Renal pelvis (tissue), 12 donors: ENCODE data around the gene CSNK2A2. TPM values are rescaled to one million over a fixed set of nuclear protein-coding genes. Genes with fewer than 3 reads are reported as not detected.

Experiments
- DNase-seq: peaks from one replicate; pipeline ENCODE4 v3.0.0-alpha.2; 2013
- long read RNA-seq, 16 experiments: transcript quantifications; one replicate each; lab custom pipeline, GENCODE V29; 2026
- polyA plus RNA-seq, 3 donors: library from polyadenylated mRNA; unstranded; fragments of 120-200 nt; gene quantifications; one replicate each; pipeline ENCODE4 v1.2.1, GENCODE V29; 2013; ENCODE audit not compliant: insufficient read length in 3 of 3

CSNK2A2 gene
- 10 to 100 TPM; 62.4 to 69.9 (median 66.5) TPM for polyA plus RNA-seq
- long read RNA-seq, donor 1, partial matches to known transcripts: 0 of 1 reads
- long read RNA-seq, donor 1, other reads (novel, unspliced or antisense): 0 of 1 reads
- long read RNA-seq, donor 2, full-length matches to known transcripts: 7 of 7 reads
- long read RNA-seq, donor 2, partial matches to known transcripts: 0 of 7 reads
- long read RNA-seq, donor 2, other reads (novel, unspliced or antisense): 0 of 7 reads
- long read RNA-seq, donor 3, transcript CSNK2A2-201 (12 exons, 1,701 nt): major isoform, 5 of 6 reads
- long read RNA-seq, donor 3, partial matches to known transcripts: 0 of 6 reads
- long read RNA-seq, donor 3, other reads (novel, unspliced or antisense): 0 of 6 reads
- long read RNA-seq, donor 4, partial matches to known transcripts: 5 of 8 reads
- long read RNA-seq, donor 4, other reads (novel, unspliced or antisense): 0 of 8 reads
- long read RNA-seq, donor 5, full-length matches to known transcripts: 9 of 9 reads
- long read RNA-seq, donor 5, partial matches to known transcripts: 0 of 9 reads
- long read RNA-seq, donor 5, other reads (novel, unspliced or antisense): 0 of 9 reads
- long read RNA-seq, donor 6, full-length matches to known transcripts: 2 of 2 reads
- long read RNA-seq, donor 6, partial matches to known transcripts: 0 of 2 reads
- long read RNA-seq, donor 6, other reads (novel, unspliced or antisense): 0 of 2 reads
- long read RNA-seq, donor 7, full-length matches to known transcripts: 10 of 10 reads
- long read RNA-seq, donor 7, partial matches to known transcripts: 0 of 10 reads
- long read RNA-seq, donor 7, other reads (novel, unspliced or antisense): 0 of 10 reads
- long read RNA-seq, donor 8, partial matches to known transcripts: 0 of 2 reads
- long read RNA-seq, donor 8, other reads (novel, unspliced or antisense): 0 of 2 reads
- long read RNA-seq, donor 9, partial matches to known transcripts: 0 of 3 reads
- long read RNA-seq, donor 9, other reads (novel, unspliced or antisense): 0 of 3 reads
- long read RNA-seq, donor 10, full-length matches to known transcripts: 7 of 12 reads
- long read RNA-seq, donor 10, partial matches to known transcripts: 5 of 12 reads
- long read RNA-seq, donor 10, other reads (novel, unspliced or antisense): 0 of 12 reads
- long read RNA-seq, donor 11, partial matches to known transcripts: 0 of 6 reads
- long read RNA-seq, donor 11, other reads (novel, unspliced or antisense): 0 of 6 reads
- long read RNA-seq, donor 12, partial matches to known transcripts: 6 of 11 reads
- long read RNA-seq, donor 12, other reads (novel, unspliced or antisense): 0 of 11 reads
- long read RNA-seq, donor 13, partial matches to known transcripts: 5 of 8 reads
- long read RNA-seq, donor 13, other reads (novel, unspliced or antisense): 0 of 8 reads
- long read RNA-seq, donor 14: 0 reads
- long read RNA-seq, donor 15: 0 reads
- long read RNA-seq, donor 16, full-length matches to known transcripts: 7 of 7 reads
- long read RNA-seq, donor 16, partial matches to known transcripts: 0 of 7 reads
- long read RNA-seq, donor 16, other reads (novel, unspliced or antisense): 0 of 7 reads

- DNase-seq: peak; percentile 58
Observed at GRCh38 chr16:58198022-58198683, at the start of gene CSNK2A2. TSS of gene CSNK2A2 (minus strand) at chr16:58198106. CDS start at chr16:58197736, 370 bp downstream.

- no peak for DNase-seq
Observed at GRCh38 chr16:58243528-58244004, 45.7 kb upstream of the CSNK2A2 start.

- DNase-seq: no peak
Observed at GRCh38 chr16:58236831-58237230, 38.9 kb upstream of the CSNK2A2 start.

- DNase-seq: peak; percentile 62
Observed at GRCh38 chr16:58236231-58236690, 38.4 kb upstream of the CSNK2A2 start.

DNA sequence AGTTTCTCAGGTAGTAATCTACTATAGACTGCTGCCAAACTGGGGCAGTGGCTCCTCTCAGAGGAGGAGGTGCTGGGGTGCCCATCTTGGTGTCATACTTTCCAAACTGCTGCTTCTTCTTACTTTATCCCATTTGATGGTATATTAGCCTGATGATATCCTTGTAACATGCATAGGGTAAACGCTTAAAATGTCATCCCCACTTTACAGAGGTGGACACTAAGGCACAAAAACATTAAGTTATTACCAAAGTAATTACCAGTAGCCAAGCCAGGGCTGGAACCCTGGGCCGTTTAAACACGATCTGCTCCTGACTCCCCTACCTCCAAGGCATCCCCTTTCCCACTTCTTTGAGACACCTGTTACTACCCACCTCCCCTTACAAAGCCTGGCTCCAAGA is 37.8 kb upstream of the CSNK2A2 start:
- no peak for DNase-seq

GRCh38 chr16:58234831-58235595 is 37.1 kb upstream of the CSNK2A2 start:
- no peak for DNase-seq

DNA sequence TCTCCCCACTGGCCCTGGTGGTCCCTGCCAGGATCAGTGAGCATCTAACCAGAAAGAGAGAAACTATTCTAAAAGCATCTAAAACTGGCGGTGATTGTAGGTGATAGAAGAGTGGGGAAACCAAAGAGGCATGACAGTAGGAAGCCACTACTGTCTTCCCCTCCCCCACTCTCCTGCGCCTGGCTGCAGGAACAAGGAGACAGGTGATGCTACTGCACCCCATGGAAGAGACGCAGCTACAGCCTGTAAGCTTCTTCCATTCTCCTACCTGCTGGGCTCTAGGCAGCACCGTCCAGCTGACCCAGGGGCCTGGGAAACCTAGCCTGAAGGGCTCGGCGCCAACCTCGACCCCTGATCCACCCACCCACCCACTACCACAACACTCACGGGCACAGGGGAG is 32.4 kb upstream of the CSNK2A2 start:
- DNase-seq: no peak

DNA sequence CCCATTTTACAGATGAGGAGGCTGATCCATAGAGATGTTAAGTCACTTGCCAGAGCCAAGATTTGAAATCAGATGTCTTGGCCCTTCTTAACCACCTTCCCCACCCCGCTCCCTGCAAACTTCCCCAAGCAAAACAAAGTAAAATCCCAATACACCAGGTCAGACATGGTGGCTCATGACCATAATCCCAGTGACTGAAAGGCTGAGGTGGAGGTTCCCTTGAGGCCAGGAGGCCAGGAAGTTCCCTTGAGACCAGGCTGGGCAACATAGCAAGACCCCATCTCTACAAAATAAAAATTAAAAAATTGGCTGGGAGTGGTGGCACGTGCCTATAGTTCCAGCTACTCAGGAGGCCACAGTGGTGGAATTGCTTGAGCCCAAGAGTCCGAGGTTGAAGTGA is 28.9 kb upstream of the CSNK2A2 start:
- DNase-seq: no peak

DNA sequence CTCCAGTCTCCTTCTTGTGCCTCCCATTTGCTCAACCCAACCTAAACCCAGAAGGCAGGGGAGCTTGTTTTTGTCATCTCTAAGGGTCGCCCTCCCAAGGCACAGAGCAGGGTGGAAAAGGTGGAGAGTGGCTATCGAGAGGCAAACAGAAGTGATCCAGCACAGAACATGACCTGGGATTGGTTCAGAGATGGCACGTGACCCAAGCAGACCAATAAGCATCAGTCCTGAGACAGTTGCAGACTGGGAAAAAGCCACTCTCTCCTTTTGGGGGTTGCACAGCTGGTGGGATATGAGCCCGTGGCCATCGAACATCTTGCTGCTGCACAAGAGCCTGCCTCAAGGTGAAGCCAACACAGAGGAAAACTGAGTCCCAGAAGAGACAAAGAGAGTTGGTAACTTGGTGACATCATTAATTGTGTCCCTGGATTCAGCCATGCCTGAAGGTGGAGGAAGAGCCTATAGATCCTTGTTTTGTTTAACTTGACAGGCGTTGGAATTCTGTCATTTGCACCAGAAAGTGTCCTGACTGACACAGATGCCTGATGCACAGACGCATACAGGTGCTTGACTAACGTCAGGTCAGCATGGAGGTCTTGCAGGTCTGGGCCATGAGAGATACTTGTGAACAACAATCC is 28.2 kb upstream of the CSNK2A2 start:
- DNase-seq: no peak

DNA sequence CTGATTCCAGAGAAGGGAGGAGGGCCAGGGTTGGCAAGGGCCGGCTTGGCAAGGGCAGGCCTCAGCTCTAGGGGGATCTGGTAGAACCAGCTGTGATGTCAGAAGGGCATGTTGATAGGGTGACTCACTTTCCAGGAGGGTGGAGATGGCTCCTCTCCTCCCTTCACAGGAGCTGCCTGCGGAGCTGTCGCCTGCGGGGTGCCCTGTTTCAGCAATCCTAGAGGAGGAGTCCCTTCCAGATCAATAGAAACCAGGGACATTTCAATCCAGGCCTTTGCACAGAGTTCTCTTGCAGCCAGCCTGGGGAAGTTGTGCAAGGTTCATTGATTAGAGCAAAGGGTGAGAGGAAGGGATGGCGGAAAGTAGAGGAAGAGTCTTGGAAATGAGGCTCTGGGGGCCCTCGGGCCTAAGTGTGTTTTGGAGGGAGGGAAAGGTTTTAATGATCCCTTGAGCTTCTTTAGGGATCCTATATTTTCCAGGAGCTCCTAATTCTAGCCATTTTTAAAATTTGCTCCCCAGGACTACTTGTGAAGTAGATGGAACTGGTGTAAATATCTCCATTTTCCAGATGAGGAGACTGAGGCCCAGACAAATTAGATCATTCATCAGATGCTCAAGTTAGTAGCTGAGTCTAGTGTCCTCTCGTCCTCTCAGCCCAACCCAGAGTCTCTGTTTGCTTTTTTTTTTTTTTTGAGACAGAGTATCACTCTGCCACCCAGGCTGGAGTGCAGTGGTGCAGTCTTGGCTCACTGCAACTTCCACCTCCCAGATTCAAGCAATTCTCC is 24.8 kb upstream of the CSNK2A2 start:
- no peak for DNase-seq

- DNase-seq: no peak
Observed at GRCh38 chr16:58219432-58219831, 21.5 kb upstream of the CSNK2A2 start.

DNA sequence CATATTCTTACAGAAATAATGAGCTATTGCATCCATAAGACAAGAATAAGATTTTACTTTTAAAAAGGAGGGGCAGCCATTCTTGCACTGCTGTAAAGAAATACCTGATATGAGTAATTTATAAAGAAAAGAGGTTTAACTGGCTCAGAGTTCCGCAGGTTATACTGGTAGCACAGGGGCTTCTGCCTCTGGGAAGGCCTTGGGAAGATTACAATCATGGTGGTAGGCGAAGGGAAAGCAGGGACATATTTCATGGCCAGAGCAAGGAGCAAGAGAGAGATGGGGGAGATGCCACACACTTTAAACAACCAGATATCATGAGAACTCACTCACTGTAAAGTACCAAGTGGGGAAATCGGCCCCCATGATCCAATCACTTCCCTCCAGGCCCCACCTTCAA is 20.9 kb upstream of the CSNK2A2 start:
- DNase-seq: no peak

DNA sequence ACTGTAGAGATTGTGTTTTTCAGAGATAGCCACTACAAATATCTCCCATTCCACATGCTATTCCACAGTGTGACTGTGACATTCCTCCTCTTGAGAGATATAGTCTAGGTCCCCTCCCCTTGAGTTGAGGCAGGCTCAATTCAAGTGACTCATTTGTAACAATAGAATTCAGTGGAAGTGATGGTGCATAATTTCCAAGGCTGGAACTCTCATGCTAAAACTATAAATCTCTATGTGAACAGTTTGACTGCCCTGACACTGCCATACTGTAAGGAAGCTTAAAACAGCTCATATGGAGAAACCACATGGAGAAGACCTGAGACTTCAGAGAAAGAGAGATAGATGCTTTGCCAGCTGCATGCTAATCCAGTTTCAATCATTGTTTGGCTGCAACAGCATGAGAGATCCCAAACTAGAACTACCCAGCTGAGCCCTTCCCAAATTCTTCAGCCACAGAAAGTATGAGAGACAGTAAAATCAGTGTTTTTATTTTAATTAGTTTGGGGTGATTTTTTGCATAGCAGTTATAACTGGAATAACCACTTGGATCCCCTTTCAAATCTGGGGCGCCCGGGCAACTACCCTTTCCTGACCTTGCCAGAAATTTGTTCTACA is 19.5 kb upstream of the CSNK2A2 start:
- DNase-seq: no peak

GRCh38 chr16:58212824-58213655 is 15.1 kb upstream of the CSNK2A2 start:
- DNase-seq: no peak

- no peak for DNase-seq
Observed at GRCh38 chr16:58211846-58212245, 13.9 kb upstream of the CSNK2A2 start.

DNA sequence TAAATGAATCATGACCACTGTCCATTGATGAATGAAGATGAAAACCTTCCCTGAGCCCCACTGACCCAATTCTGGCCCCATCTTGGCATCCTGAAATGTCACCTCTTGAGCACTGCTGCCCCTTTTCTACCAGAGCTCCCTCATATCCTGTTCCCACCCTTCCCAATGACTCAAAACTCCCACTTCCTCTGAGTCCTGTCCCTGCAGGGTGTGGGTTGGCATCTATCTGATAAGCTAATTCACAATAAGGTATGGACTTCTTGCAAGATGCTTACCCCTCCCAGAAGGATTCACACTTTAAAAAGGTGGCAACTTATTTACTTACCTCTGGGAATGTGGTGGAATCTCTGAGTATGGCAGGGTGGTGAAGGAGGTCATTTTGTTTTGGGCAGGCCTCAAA is 13.3 kb upstream of the CSNK2A2 start:
- no peak for DNase-seq
